GM18499 (cell line): Measurements from ENCODE around the gene PLEKHA4.
"Not testable (repeated sequence)": the region's sequence is repeated elsewhere in the genome, so short reads cannot be mapped to it uniquely, and the experiment has no call there.

Source experiments
- ATAC-seq: cut with Tn5 transposase; IDR thresholded peaks from one replicate; pipeline ENCODE4 v1.9.1; 2021; ENCODE audit warnings: moderate number of reproducible peaks; ENCODE audit not compliant: insufficient read depth, unreplicated experiment

Gene PLEKHA4

DNA sequence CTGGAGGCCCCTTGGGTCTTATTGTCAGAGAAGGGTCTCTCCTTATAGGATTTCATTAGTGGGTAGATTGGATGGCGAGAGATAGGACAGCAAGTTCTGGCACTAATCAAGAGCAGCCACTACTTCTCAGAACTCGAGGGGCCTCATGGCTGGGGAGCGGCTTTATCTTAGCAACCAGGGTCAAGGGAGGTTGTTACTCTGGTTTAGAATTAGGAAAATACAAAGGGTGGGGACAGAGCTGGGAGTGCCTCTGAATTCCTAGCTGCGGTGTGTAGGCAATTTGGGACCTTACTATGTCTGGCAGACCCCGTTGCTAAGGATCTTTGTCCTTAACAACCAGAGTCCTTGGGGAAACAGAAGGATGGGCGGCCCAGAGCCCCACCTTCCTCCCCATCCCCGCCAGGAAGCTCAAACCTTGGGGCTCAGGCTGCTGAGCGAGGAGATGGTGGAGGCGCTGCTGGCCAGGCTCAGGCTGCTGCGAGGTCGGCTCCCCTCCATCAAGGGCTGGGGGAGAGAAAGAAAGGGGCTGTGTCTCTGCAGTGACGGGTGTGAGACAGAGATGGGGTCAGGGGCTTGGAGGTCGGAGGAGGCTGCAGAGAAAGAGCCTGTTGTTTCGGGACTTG lies 1.2 kb downstream of the PLEKHA4 start:
- no peak for ATAC-seq

DNA sequence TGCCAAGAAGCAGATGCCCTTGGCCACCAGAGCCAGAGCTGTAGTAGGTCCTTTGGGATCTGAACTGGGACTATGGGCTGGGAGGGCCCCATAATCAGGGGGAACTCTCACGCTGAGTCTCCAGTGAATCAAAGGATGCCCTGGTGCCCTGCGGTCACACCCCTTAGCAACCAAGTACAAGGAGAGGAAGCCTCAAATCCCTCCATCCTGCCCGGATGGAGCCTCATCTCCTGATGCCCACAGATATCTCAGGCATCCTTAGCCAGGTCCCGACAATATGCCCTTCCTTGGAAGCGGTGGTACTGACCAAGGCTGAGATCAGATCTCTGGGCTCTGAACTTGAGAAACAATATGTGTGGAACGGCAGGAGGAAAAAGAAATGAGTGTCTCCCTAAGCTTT lies 1.7 kb downstream of the PLEKHA4 start:
- no peak for ATAC-seq

DNA sequence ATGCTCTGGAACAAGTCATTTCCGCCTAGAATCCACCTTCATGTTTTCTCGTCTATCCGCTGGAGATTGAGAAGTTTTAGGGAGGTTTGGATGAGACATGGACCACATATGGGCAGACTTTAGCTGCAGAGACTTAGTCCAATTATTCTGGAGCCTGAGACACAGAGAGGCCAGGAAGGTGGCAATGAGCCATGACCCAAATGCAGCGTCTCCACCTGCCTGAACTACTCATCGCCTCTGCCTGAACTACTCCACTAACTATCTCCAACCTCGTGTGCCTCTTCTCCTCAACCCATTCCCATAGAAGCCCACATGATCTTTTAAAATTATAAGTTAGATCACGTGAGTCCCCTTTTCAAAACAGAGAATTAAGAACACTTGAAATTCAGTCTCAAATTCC lies 5.6 kb downstream of the PLEKHA4 start:
- no peak for ATAC-seq

DNA sequence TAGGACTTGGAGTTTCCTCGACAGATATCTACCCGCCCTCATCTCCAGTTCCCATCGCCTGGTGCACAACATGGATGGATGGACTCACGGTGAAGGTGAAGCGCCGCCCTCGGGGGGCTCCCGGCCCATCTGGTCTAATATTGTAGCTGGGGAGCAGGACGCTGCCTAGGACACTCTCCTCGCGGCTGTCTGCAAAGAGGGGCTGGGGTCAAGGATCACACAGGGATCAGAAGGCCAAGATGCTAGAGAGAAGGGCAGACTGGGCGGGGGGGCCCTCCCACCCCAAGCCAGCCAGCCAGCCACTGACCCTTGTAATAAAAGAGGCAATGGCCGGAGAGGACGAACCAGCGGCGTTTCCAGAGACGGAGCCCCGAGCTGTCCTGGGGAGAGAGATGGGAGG lies 7.1 kb downstream of the PLEKHA4 start:
- no peak for ATAC-seq

DNA sequence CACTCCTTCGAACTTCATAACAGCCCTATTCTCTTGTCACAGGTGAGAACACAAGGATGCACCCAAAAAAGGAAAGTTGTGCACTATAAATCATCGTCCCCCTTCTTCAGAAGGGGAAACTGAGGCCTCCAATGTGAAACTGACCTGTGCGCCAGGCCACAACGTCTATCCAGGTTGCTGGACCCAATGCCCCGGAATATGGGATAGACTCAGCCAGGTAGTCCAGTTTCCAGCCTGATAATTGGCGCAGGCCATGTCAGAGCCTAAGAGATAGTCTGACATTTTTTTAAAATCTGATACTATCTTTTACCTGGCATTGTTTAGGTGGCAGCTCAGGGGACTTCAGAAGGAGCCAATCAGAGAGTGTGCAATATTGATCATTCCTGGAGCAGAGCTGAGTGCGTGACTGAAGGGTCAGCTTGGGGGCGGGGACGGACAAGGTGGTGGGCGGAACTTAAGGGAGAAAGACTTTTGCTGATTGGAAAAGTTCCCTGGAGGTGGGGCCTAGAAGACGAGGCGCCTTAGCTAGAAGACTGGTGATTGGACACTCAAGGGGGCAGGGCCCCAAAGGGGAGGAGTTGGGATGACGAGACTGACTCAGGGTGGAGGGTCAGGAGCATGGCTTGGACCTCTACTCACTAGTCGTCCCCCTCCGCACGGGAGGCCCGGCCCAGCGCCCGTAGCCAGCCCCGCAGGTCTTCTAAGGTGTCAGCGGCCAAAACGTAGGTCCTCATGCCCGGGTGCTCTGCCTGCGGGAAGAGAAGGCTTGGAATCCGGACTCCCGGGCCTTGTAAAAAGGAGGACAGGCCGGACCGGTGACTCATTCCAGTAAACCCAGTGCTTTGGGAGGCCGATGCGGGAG lies 8.5 kb downstream of the PLEKHA4 start:
- no peak for ATAC-seq

DNA sequence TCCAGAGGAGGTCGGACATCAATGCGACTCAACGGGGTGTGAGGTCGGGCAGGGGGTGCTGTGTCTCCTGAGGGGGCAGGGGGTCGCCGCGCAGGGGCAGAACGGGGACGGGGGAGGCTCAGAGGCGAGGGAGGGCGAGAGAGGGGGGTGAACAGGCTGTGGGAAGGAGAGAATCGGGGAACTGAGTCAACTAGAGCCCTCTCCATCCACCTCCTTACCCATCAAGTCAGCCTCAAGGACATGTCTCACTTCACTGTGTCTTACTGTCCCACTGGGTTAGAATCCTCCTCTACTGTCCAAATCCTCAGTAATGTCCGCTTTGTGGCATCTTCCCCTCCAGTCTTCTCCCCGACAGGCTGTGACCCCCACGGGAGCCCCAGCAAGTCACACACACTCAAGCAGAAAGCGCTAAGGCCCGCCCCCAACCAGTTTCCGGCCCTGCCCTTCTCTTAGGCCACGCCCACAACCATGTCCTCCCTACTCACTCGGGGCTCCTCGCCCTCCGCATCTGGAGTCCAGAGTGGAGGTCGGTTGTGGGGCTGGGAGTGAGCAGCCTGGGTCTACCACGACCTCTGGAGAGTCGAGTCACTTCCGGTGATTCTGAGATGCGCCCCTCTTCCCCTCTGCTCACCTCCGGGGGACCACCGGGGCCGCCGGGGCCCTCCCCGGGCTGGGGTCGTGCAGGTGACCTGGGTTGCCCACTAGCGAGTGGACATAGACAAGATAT lies 9.3 kb downstream of the PLEKHA4 start:
- no peak for ATAC-seq

DNA sequence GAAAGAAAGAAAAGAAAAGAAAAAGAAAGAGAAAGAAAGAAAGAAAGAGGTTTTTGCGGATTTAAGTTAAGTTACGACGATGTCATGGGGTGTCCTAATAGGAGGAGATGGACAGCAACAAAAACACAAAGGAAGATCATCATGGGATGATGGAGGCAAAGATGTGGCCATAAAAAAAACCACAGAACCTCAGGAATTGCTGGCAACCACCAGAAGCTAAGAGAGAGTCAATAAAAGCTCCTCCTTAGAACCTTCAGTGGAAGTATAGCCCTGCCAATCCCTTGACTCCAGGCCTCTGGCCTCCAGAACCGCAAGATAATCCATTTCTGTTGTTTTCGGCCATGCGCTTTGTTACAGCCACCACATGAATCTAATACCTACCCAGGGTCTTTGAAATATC lies 11.5 kb downstream of the PLEKHA4 start:
- no peak for ATAC-seq

DNA sequence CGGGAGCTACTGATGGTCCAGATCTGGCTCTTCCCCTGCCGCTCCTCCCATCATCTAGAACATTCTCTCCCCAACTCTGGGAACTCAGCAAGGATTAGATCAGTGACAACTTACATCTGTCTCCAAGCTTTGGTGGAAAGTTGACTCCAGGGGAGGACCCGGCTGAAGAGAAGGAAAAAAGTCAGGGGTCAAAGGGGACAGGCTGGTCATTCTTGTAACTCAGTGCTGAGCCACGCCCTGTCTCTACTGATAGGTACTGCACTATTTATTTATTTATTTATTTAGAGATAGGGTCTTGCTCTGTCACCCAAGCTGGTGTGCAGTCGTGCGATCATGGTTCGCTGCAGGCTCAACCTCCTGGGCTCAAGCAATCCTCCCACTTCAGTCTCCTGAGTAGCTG lies 14.3 kb downstream of the PLEKHA4 start:
- no peak for ATAC-seq

DNA sequence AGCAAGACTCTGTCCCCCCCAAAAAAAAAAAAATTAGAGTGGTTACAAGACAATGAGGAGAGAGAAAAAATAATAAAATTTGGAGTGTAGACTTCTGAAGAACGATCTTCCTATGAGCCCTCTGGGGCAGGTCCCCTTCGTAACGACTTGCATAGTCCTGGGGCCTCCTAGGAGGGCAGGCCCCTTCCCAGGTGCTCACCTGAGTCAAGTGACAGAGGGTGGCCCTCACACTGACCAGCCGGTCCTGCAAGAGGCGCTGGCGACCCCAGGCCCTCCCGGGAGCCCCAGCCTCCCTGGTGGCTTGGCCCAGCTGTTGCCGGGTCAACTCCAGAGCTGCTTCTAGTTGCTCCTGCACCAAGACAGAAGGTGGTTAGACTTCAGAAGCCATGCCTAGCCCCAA lies 14.9 kb downstream of the PLEKHA4 start:
- ATAC-seq = no peak

DNA sequence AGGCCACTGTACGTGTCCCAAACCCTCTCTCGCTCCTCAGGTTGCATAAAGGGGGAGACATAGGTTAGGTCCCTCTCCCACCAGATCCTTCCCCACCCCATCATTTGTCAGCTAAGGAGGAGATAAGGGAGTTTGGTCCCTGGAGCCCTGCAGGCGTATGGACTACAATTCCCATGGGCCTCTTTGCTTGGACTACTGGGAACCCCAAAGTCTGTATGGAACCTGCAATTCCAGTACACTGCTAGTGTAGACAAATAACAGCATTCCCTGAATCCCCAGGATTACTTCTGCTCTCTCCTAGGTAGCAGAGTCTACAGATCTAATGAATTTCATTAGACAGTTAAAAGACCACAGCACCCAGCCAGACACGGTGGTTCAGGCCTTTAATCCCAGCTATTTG lies 16.1 kb downstream of the PLEKHA4 start:
- ATAC-seq = no peak

DNA sequence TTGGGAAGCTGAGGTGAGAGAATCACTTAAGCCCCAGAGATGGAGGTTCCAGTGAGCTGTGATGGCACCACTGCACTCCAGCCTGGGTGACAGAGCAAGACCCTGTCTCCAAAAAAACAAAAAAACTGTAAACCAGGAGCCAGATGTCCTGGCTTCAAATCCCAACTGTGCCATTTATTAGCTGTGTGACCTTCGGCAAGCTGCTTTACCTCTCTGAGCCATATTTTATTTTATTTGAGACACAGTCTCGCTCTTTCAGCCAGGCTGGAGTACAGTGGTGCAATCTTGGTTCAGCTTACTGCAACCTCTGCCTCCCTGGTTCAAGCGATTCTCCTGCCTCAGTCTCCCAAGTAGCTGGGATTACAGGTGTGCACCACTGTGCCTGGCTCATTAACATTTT lies 21.8 kb downstream of the PLEKHA4 start:
- ATAC-seq = not testable (repeated sequence)

DNA sequence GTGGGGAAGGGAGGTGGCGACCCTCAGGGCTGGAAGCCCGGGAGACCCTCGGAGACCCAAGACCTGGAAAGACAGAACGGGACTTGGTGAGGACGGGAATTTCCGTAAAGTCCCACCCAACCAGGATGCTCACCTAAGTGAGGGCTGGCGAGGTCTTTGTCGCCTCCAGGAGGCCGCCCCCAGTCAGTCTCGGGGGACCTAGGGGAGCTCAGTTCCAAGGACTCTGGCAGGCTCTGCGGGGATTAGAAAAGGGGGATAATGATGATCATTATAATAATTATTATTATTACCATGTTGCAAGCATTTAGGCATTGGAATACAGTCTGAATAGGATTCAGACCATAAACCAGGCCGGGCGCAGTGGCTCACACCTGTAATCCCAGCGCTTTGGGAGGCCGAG lies 23.0 kb downstream of the PLEKHA4 start:
- ATAC-seq = no peak

DNA sequence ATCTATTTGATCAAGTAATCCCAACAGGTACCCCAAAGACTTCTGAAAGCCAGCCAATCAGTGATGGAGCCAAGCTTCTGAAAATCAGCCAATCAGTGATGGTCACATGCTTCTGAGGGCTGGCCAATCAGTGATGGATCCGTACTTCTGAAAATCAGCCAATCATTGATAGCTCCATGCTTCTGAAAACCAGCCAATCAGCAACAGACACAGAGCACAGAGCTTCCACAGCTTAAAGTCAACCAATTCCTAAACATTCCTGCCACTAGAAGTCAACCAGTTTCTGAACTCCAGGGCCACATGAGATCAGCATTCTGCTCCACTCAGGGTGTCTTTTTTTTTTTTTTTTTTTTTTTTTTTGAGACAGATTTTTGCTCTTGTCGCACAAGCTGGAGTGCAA lies 23.9 kb downstream of the PLEKHA4 start:
- no peak for ATAC-seq

DNA sequence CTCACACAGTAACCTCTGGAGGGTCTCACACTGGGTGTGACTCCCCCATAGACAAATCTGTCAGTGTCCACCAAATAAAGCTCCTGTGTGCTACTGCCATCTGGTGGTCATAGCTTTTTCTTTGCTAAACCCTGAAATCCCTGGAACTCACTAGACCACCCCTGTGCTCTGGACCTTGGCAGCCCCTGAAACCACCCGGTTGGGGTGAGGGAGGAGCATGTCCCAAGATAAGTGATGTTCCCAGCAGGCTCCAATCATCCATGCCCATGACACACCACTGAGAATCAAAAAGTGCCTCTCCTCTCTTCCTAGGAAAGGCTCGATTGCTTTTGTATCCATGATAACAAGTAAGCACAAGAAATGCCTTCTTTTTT lies 25.6 kb downstream of the PLEKHA4 start:
- ATAC-seq = no peak

DNA sequence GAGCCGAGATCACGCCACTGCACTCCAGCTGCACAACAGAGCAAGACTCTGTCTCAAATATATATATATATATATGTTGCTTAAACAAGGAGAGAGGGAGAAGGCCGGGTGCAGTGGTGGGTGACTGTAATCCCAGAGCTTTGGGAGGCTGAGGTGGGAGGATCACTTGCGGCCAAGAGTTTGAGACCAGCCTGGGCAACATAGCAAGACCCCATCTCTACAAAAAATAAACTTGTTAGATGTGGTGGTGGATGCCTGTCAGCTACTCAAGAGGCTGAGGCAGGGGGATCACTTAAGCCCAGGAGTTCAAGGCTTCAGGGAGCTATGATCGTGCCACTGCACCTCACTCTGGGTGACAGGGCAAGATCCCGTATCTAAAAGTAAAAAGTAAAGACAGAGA lies 26.8 kb downstream of the PLEKHA4 start:
- no peak for ATAC-seq

DNA sequence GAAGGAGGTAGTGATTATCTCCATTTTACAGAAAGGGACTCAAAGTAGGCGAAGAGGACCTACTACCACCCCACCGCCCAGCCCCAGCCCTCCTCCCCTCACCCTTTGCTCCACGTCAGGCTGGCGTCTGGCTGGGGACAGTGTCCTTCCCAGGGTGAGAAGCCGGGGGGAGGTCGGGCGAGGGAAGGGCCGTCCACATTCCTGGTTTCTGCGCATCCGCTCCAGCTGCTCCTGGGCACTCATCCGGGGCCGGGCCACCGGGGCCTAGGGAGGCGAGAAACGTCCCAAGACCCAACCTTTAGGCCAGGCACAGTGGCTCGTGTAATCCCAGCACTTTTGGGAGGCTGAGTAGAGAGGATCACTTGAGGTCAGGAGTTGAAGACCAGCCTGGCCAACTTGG lies 27.4 kb downstream of the PLEKHA4 start:
- ATAC-seq = no peak

DNA sequence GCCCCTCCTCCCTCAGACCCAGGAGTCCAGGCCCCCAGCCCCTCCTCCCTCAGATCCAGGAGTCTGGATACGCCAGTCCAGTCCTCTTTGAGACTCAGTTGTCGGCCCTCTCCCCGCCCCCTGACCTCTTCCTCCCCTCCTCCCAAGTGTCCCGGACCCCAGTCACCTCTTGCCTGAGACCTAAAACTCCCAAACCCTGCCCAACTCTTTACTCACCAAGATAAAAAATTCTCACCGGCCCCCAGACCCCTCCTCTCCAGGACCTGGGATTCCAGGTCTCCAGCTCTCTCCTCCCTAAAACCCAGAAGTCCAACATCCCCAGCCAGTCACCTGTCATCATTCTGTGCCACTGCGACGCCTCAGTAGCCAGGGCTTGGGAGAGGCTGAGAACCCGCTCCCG lies 30.7 kb downstream of the PLEKHA4 start:
- no peak for ATAC-seq

DNA sequence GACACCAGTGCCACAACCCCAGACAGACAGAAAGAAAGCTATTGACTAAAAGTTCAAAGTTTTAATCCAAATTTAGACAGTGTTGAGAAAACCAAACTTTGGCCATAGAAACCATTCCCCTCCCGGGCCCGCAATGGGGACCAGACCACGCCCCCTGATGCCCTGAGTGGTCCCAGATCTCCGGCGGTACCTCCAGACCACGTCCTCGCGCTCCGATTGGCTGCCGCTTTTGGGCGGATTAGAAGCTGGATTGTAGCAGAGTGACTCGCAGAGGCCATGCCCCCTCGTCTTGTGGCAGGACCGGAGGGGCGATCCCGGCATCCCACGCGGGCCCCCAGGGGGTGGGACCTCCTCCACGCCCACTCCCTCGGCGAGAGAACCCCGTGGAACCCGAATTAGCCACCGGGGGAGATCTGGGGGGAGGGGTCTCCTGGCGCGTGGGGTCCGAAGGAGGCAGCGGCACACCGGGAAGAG lies 31.3 kb downstream of the PLEKHA4 start:
- ATAC-seq = no peak

DNA sequence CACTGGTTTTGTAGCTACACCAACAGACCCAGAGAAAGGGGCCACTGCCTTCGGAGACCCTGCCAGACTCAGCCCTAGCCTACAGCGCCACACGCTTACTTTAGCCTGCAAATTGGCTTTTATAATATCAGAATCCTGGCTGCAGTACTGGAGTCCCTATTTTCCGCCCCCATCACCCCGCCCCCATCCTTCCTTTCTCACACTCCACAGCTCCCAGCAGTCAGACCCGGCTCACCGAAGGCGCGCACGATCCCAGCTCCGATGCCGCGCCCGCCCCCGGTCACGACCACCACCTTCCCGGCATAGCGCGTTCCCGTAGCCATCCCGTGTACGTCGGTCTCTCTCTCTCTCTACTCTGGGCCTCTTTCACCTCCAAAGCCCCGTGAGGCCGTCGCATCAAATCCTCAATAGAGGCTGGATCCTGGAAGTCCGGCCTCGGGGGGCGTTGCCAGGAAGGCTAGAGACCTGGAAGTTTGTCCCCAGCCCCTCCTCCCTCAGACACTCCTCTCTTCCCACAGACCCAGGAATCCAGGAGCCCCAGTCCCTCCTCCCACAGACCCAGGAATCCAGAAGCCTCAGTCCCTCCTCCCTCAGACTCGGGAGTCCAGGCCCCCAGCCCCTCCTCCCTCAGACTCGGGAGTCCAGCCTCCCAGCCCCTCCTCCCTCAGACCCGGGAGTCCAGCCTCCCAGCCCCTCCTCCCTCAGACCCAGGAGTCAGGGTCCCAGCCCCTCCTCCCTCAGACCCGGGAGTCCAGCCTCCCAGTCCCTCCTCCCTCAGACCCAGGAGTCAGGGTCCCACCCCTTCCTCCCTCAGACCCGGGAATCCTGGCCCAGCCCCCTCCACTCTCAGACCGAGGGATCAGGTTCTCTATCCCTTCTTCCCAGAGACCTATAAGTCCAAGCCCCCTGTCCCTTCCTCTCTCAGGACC lies 32.1 kb downstream of the PLEKHA4 start, which contains the start of gene HSD17B14:
Gene HSD17B14 (minus strand): TSS at position 403 of the 929 bp plus-strand sequence. CDS start 80 bp downstream, at position 323.
- ATAC-seq = no peak

DNA sequence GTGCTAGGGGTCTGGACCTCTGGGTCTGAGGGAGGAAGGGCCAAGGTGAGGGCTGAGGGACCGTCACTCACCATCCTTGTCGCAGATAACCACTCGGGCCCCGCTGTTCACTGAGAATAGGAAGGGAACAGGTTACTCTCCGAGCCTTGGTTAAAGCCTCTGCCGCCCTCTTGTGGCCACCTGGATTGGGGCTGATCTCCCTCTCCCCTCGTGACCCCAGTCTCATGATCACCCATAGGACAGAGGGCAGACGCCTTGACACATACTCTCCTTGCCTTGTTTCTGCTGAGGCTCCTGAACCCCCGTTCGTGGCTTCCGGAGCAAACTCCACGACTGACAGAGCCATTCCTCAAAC lies 32.7 kb downstream of the PLEKHA4 start:
- ATAC-seq = no peak
